ENCODE results near the gene CLNK. TPM values are rescaled to one million over a fixed set of nuclear protein-coding genes. Genes with fewer than 3 reads are reported as not detected.

Gene CLNK
- total RNA-seq, 2 experiments from 2014 or later: 0.10 TPM; not detected in 1

DNA sequence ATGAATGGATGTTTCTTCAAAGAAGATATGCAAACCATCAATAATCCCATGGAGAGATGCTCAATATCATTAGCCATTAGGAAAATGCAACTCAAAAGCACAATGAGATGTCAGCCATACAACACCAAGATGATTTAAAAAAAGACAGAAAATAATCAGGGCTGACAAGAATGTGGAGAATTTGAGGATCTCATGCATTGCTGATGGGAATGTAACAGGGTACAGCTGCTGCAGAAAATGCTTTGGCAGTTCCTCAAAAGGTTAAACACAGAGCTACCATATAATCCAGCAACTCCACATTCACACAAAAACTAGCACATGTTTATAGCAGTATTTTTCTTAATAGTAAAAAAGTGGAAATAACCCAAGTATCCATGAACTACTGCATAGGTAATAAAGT, 116.8 kb downstream of the CLNK start:
- no peak for DNase-seq
- Mint-ChIP-seq H3K4me1 (no peaks in the 10 kb centered on the region), H3K4me3 (no peak overlapping the region), H3K27me3 (peaks cover 22% of the 10 kb centered on the region), H3K36me3 (ENCODE audit: low read depth) (no peaks in the 10 kb centered on the region), H3K27ac (no peak overlapping the region), H3K9me3 (no peaks in the 10 kb centered on the region)
- CTCF ChIA-PET: no interaction called here
- POLR2A ChIA-PET: no interaction called here

DNA sequence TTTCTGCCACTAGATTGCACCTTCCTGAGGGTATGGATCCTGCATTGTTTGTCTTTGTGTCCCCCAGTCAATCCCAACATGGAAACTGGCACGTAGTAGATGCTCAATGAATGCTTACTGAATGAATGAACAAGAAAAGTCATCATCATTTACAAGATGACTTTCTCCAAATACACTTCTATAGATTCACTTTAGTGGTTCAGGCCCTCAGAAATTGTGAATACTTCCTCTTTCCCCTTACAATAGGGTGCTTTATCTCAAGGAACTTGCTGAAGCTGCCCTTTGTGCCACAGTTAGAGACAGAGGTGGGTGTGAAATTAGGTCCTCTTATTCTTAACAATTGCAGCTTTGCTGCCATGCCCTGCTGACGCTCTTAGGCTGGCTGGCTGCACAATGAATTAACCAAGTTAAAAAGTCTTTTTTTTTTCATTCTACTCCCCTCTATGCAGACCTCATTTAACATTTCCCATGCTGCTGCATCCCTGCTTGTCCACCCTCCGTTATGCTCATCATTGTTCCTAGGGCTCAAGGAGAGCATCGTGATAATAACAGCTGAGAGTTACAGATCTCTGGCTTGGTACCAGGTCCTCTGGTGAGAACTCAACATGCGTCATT, 119.3 kb downstream of the CLNK start:
- Mint-ChIP-seq H3K4me3 (no peak overlapping the region), H3K27me3 (peaks cover 22% of the 10 kb centered on the region), H3K9me3 (no peaks in the 10 kb centered on the region), H3K36me3 (ENCODE audit: low read depth) (no peaks in the 10 kb centered on the region), H3K4me1 (no peaks in the 10 kb centered on the region), H3K27ac (no peak overlapping the region)
- ChIA-PET POLR2A (no interaction called here), CTCF (no interaction called here)
- no peak for DNase-seq

DNA sequence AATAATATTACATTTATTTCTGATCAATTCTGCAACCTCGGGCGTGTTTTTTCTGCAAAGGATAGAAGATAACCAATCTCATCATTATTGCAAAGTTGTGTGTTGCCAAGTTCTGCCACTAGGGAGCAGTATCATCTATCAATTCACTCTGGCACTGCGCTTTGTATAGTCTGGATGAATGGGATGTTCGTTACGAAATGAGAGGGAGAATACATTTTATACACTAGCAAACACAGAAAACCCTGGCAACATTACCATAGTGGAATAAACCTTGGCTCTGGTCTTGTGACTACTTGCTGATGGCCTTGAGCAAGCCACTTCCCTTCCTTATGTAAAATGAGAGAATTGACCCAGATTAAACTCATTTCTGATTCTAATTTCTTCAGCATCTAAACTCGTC, 129.9 kb downstream of the CLNK start:
- H3K36me3 Mint-ChIP-seq (ENCODE audit: low read depth): no peaks in the 10 kb centered on the region
- H3K27ac Mint-ChIP-seq: no peak overlapping the region
- ChIA-PET POLR2A (no interaction called here), CTCF (interaction anchor here (1.0 to 2.0 kb wide), 3 partner anchors 94 to 870 kb away, joined by 3 to 11 read pairs (median 4); no protein-coding TSS in a partner anchor)
- no peaks in the 10 kb centered on the region for H3K4me1 Mint-ChIP-seq
- H3K9me3 Mint-ChIP-seq: no peaks in the 10 kb centered on the region
- no peak overlapping the region for H3K4me3 Mint-ChIP-seq
- peak; percentile 35 for DNase-seq
- H3K27me3 Mint-ChIP-seq: peaks cover 5% of the 10 kb centered on the region

DNA sequence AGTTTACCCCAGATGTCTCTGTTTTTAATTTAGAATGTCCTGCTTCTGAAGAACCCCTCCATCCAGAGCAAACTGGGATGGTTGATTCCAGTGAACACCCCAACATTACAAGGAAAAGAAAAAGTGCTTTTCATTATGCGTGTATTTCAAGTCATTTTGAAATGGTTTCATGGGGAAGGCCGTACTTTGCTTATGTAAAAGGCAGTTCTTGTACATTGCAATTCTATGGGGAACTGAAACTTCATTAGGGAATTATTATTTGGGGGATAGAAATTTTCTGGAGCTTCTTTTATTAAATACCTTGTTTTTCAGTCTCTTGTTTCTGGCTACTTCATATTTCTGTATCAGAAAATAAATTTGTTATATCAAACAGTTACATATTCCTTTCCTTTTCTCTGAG, 130.4 kb downstream of the CLNK start:
- Mint-ChIP-seq H3K27me3 (peaks cover 5% of the 10 kb centered on the region), H3K27ac (no peak overlapping the region), H3K36me3 (ENCODE audit: low read depth) (no peaks in the 10 kb centered on the region), H3K4me3 (no peak overlapping the region), H3K9me3 (no peaks in the 10 kb centered on the region), H3K4me1 (no peaks in the 10 kb centered on the region)
- POLR2A ChIA-PET: no interaction called here
- CTCF ChIA-PET: interaction anchor here (2.0 kb wide), 1 partner anchor 93 kb away, joined by 11 read pairs; no protein-coding TSS in a partner anchor
- DNase-seq: no peak

DNA sequence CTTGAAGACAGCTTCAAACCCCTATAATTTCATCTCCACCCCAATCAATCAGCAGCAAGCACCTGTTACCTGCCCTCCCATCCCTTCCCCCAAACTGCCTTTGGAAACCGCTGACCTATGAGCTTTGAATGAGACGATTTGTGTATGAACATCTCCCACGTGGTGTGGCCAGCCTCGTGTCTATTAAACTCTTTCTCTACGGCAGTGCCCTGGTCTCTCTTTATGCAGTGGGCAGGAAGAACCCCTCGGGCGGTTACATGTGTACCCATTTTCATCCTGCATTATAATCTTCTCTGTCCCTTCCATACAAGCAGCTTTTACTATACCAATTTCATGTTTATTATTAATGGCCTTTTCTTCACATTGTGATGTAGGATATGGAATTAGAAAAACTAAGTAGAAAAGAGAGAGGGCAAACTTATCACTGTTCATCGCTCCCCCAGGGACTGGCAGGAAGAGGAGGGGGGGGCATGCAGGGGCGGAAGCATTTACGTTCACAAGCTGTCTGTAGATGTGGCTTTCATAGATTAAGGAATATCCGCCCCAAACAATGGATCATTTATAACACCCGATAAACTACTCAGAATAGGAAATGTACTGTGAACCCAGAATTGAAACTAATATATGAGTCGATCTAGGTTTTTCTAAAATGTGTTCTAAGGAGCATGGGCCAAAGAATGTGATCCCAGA, 131.8 kb downstream of the CLNK start:
- H3K27ac Mint-ChIP-seq: no peak overlapping the region
- H3K27me3 Mint-ChIP-seq: peaks cover 14% of the 10 kb centered on the region
- no peaks in the 10 kb centered on the region for H3K4me1 Mint-ChIP-seq
- no peaks in the 10 kb centered on the region for H3K36me3 Mint-ChIP-seq (ENCODE audit: low read depth)
- ChIA-PET POLR2A (no interaction called here), CTCF (interaction anchor here (0.6 to 2.9 kb wide), 5 partner anchors 15 to 392 kb away, joined by 3 to 14 read pairs (median 4); no protein-coding TSS in a partner anchor)
- no peaks in the 10 kb centered on the region for H3K9me3 Mint-ChIP-seq
- no peak overlapping the region for H3K4me3 Mint-ChIP-seq
- DNase-seq: no peak

DNA sequence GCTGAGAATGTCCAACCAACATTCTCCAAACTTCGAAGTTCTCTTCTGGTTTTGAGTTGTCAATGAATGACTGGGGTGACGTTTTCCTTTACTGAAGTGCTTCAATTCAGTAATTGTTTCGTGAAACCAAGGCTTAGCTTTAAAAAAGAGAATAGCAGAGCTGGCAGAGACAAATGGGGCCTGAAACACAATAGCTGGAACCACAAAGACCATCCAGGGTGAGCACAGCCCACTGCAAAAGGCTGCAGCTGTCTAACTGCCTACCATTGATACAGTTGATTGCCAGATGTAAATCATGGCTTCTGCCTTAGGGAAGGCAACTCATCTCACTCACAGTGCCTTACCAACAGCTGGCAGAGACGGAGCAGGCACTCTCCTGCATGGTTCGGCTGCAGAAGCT, 148.7 kb downstream of the CLNK start:
- Mint-ChIP-seq H3K4me1 (no peaks in the 10 kb centered on the region), H3K36me3 (ENCODE audit: low read depth) (no peaks in the 10 kb centered on the region), H3K27me3 (peaks cover 3% of the 10 kb centered on the region), H3K27ac (no peak overlapping the region), H3K9me3 (no peaks in the 10 kb centered on the region), H3K4me3 (no peak overlapping the region)
- POLR2A ChIA-PET: interaction anchor here (1.0 kb wide), 1 partner anchor 79 kb away, joined by 3 read pairs; the partner anchor contains the start of gene ZNF518B
- no peak for DNase-seq
- CTCF ChIA-PET: interaction anchor here (1.0 to 4.8 kb wide), 4 partner anchors 75 to 377 kb away, joined by 3 to 24 read pairs (median 6); no protein-coding TSS in a partner anchor

DNA sequence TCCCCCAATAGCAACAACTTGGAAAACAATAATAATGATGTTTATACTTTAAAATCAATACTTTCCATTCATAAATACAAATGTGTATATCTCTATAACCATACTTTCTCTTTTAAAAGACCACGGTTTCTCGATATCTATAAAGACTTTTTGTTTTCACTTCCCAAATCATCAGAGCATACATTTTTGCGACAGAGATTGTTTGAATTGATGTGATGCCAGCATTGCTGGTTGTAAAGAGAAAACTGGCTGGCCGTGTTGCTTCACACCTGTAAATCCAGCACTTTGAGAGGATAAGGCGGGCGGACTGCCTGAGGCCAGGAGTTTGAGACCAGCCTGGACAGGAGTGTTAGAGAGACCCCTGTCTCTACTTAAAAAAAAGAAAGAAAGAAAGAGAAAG, 149.7 kb downstream of the CLNK start:
- peaks cover 3% of the 10 kb centered on the region for H3K27me3 Mint-ChIP-seq
- no peaks in the 10 kb centered on the region for H3K36me3 Mint-ChIP-seq (ENCODE audit: low read depth)
- no peaks in the 10 kb centered on the region for H3K9me3 Mint-ChIP-seq
- DNase-seq: no peak
- H3K4me3 Mint-ChIP-seq: no peak overlapping the region
- no peak overlapping the region for H3K27ac Mint-ChIP-seq
- ChIA-PET POLR2A (no interaction called here), CTCF (interaction anchor here (1.4 kb wide), 1 partner anchor 369 kb away, joined by 5 read pairs; no protein-coding TSS in a partner anchor)
- H3K4me1 Mint-ChIP-seq: no peaks in the 10 kb centered on the region

DNA sequence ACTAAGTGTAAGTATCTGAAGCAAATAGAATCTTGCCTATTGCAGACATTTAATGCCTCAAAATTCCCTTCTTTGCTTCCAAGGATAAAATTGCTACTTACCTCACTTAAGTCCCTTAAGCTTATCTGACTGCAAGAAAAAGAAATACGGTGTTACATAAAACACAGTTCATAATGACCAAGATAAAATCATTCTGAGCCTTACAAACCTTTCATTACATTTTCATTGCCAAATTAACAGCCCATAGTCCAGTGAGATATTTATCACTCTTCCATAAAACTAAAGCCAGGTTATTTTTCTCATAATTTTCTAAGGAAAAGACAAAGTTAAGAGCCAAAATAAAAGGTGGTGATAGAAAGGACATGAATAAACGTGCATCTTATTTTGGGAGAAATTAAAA, 152.4 kb downstream of the CLNK start:
- no peak for DNase-seq
- POLR2A ChIA-PET: no interaction called here
- CTCF ChIA-PET: interaction anchor here (0.8 kb wide), 1 partner anchor 71 kb away, joined by 3 read pairs; no protein-coding TSS in a partner anchor

DNA sequence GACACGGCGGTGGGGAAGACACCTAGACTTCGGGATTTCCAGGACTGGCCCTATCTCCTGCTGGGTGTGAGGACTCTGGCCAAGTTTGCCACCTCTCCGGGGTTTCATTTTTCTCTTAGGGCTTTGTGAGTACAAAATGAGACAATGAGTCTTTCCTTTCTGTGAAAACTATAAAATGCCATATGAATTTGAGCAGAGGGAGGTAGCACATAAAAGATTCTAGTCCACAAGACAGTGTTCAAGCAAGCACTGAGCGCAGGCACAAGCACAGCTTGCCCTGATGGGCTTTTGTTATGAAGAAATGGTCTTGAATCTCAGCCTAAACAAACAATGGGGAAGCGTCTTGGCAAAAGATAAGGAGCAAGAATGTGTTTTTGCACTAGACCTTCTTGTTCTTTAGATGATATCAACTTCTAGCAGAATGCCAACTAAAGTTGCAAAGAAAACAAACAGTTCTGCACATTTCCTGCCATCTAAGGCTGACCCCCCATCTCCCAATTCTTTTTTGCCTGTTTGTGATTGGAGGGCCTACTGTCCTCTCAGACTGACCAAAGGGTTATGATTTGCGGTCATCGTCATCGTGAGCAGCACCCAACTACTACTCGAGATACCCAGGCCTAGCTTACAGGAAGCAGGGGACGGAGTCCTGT, 154.3 kb downstream of the CLNK start:
- CTCF ChIA-PET: no interaction called here

More for the DNA sequence above, 152.4 kb downstream of the CLNK start:
- Mint-ChIP-seq H3K27me3 (peaks cover 7% of the 10 kb centered on the region), H3K4me1 (no peaks in the 10 kb centered on the region), H3K9me3 (no peaks in the 10 kb centered on the region), H3K36me3 (ENCODE audit: low read depth) (no peaks in the 10 kb centered on the region), H3K4me3 (no peak overlapping the region), H3K27ac (no peak overlapping the region)

DNA sequence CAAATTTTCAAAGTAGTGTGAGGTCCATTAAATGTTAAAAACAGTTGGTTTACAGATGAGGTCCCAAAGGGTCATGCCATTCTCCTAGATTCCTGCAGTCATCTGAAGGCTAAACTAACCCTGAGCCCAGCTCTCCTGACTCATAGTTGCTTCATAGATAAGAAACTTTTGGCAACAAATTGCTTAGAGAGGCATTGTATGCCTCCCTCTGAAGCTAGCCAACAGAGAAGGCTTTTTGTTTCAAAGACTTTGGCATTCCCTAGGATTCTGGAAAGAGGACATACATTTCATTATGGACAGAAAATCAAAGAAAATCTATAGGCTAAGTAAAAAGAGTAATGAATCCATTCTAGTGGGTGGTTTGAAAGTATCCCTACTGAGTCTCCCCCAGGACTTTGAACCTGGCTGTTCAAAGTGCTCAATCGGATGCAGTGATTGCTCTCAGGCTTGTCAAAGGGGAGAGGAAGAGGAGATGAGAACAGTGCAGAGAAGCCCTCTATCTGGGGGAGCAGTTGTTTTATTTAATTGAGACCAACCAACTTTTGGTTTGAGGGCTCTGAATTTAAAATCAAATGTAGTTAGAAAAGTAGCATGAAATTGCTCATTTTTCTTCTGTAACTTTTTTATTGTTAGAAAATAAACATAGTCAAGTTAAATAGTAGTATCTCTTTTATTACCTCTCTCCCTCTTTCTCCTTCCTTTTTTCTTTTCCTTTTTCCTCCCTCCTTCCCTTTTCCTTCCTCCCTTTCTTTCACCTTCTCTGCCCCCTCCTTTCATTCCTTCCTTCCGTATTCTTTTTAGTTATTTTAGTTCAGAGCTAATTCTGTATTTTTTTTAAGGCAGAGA, 155.1 kb downstream of the CLNK start:
- no peaks in the 10 kb centered on the region for H3K9me3 Mint-ChIP-seq
- peaks cover 6% of the 10 kb centered on the region for H3K27me3 Mint-ChIP-seq
- H3K36me3 Mint-ChIP-seq (ENCODE audit: low read depth): no peaks in the 10 kb centered on the region
- no peak for DNase-seq
- ChIA-PET POLR2A (no interaction called here), CTCF (no interaction called here)
- no peak overlapping the region for H3K4me3 Mint-ChIP-seq
- H3K27ac Mint-ChIP-seq: no peak overlapping the region
- H3K4me1 Mint-ChIP-seq: no peaks in the 10 kb centered on the region

More for the DNA sequence above, 154.3 kb downstream of the CLNK start:
- Mint-ChIP-seq H3K4me1 (no peaks in the 10 kb centered on the region), H3K27ac (no peak overlapping the region), H3K27me3 (peaks cover 7% of the 10 kb centered on the region), H3K36me3 (ENCODE audit: low read depth) (no peaks in the 10 kb centered on the region), H3K4me3 (no peak overlapping the region), H3K9me3 (no peaks in the 10 kb centered on the region)
- POLR2A ChIA-PET: no interaction called here
- DNase-seq: no peak

DNA sequence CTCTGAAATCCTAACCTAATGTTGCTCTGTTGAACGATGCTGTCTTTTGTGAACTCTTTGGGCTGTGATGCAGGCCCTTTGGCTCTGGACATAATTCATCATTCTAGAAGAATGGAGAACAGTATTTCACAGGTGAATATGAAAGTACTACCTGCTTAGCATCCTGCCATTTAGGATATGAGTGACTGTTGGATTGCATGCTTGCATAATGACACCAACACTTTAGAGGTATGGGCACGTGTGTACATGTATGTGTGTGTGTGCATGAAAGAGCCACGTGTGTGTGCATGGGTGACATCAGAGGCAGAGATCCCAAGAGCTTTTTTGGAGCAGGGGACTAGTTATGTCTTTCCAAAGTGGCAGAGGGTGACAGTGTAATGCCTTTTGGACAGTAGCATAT, 157.1 kb downstream of the CLNK start:
- Mint-ChIP-seq H3K36me3 (ENCODE audit: low read depth) (no peaks in the 10 kb centered on the region), H3K9me3 (no peaks in the 10 kb centered on the region), H3K27me3 (peaks cover 8% of the 10 kb centered on the region), H3K4me3 (no peak overlapping the region), H3K27ac (no peak overlapping the region), H3K4me1 (no peaks in the 10 kb centered on the region)
- DNase-seq: no peak
- CTCF ChIA-PET: no interaction called here
- POLR2A ChIA-PET: no interaction called here

DNA sequence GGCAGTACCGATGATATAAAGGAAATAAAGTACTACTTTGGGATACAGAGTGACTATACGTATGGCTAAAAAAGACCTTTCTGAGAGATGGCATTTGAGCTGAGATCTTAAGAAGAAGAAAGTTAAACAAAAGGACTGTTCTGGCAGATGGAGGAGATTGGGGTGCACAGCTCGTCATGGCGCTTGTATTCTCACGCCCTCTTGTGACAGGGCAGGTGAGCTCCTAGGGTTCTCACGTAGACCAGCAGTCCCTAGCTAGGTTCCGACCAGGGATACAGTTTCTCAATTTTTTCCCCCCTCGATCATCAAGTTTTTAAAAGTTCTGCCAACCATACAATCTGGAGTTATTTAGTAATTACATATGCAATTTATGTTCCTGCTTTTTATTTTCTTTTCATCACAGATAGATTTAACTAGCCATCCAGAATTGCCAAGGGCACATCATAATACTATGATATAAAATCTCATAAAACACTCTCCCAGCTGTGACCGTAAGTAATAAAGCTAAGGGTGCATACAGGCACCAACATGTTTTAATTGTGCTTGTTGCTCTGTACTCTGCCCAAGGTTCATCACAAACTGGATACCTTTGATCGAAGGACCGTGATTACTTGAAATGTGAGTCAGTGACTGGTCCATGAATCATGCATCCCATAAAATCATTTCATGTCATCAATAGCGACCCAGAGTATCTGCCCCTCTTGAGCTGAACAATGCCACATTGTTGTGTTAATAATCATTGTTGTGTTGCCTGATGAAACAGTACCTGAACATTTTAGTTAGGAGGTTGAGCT, 157.9 kb downstream of the CLNK start:
- POLR2A ChIA-PET: no interaction called here
- no peaks in the 10 kb centered on the region for H3K4me1 Mint-ChIP-seq
- H3K27ac Mint-ChIP-seq: no peak overlapping the region
- DNase-seq: no peak
- H3K27me3 Mint-ChIP-seq: peaks cover 8% of the 10 kb centered on the region
- no peak overlapping the region for H3K4me3 Mint-ChIP-seq
- CTCF ChIA-PET: interaction anchor here (0.5 to 2.0 kb wide), 5 partner anchors 11 to 365 kb away, joined by 3 to 6 read pairs (median 5); no protein-coding TSS in a partner anchor
- H3K9me3 Mint-ChIP-seq: no peaks in the 10 kb centered on the region
- H3K36me3 Mint-ChIP-seq (ENCODE audit: low read depth): no peaks in the 10 kb centered on the region

Data from activated CD4-positive, alpha-beta memory T cell treated with anti-CD3 and anti-CD28 coated beads, Interleukin-2, amount 10 ng/mL, durations not matched to agents 7 days and 5 days (primary cell).